ENCODE results near the gene IGFBP5.

The IGFBP5 gene

DNA sequence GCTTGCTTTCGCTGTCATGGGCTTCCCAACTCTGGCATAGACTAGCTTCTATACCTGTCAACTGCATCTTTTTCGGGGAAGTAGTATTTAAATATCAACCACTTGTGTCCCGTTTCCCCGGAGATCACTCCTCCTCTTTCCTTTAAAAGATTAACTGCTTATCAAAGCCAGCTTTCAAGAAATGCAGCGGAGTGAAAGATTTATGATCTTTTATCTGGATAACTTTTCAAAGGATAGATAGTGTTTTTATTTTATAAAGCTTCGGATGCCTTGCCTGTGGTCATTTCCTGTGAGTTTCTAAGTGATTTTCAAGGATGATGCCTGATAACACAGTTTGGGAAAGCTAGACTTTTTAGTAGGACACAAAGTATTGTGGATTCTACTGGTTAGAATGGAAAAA lies 2.9 kb upstream of the IGFBP5 start:
- DNase-seq (ENCODE audit: low read depth, low spot score): no peak

DNA sequence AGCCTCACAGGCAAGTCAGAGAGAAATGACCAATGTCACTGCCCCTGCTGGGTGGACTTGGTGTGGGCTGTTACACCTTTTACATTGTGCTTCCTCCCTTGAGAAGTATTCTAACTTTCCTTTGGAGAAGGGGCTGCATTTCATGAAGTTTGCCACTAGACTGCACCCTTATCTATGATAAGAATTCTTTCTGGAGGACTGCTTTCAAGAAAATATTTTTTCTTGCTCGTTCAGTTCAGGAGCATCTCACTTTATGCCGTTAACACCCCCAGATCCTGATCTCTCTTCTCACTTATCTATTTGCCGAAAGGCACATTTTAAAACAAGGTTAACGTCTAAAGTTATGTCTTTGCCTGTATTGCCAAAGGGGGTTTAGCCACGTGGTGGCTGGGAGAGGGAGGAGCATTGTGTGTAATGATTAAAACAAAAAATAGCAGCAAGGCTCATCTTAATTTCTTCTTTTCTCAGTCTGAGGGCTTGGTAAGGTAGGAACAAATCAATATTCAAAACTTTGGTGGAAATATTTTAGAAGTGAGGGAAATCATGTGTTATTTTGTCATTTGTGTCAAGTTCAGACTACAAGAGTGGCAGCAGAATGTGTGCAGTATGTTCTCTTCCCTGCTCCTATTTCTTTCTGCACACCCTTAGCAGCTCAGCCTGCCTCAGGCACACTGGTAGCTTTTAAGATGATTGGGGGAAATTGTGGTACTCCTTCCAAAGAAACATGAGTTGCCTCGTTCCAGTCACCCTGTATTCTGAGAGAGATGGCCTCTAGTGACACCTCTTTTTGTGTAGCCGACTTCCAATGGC lies 1.6 kb upstream of the IGFBP5 start:
- Histone ChIP-seq H3K9me3 (ENCODE audit: control insufficient read depth, insufficient read depth, low read length) (no peaks in the 10 kb centered on the region), H3K27ac (ENCODE audit: low read length) (no peak overlapping the region), H3K4me1 (ENCODE audit: control insufficient read depth, insufficient read depth, low read length) (peaks cover 2% of the 10 kb centered on the region; the same call in 1 of the 2 replicates), H3K36me3 (ENCODE audit: control insufficient read depth, insufficient read depth, low read length) (no peaks in the 10 kb centered on the region), H3K27me3 (ENCODE audit: control insufficient read depth, insufficient read depth, low read length) (no peaks in the 10 kb centered on the region; the same call in 1 of the 2 replicates), H3K4me3 (ENCODE audit: low read length) (no peak overlapping the region)
- WGBS (ENCODE audit: insufficient coverage, insufficient read length): no CpG with 5 or more reads among the region's 7 CpGs
- no peak for DNase-seq (ENCODE audit: low read depth, low spot score)

More for the DNA sequence above, 2.9 kb upstream of the IGFBP5 start:
- no peaks in the 10 kb centered on the region for H3K9me3 ChIP-seq (ENCODE audit: control insufficient read depth, insufficient read depth, low read length)
- no CpG with 5 or more reads among the region's 6 CpGs for WGBS (ENCODE audit: insufficient coverage, insufficient read length)
- no peaks in the 10 kb centered on the region; the same call in 1 of the 2 replicates for H3K27me3 ChIP-seq (ENCODE audit: control insufficient read depth, insufficient read depth, low read length)
- no peak overlapping the region for H3K4me3 ChIP-seq (ENCODE audit: low read length)
- no peak overlapping the region for H3K27ac ChIP-seq (ENCODE audit: low read length)
- H3K4me1 ChIP-seq (ENCODE audit: control insufficient read depth, insufficient read depth, low read length): peaks cover 2% of the 10 kb centered on the region; the same call in 1 of the 2 replicates
- no peaks in the 10 kb centered on the region for H3K36me3 ChIP-seq (ENCODE audit: control insufficient read depth, insufficient read depth, low read length)

DNA sequence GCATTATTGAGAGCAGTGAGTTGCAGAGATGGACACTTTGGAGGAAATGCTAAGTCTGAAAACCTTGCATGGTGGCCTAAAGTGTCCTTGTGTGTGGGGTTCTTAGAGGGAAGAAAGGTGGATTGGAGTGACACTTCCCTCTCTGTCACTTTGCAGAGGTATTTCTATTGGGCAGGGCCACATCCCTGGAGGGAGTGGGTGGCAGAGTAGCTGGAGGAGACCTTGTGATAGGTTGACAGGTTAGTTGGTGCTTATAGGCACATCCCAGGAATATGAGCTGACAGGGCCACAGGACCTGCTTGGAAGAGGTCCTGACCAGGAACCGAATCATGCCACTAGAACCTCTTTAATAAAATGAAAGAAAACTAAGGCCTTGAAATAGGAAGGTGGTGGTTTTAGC lies 972 bp upstream of the IGFBP5 start:
- Histone ChIP-seq H3K4me3 (ENCODE audit: low read length) (no peak overlapping the region), H3K9me3 (ENCODE audit: control insufficient read depth, insufficient read depth, low read length) (no peaks in the 10 kb centered on the region), H3K4me1 (ENCODE audit: control insufficient read depth, insufficient read depth, low read length) (peaks cover 2% of the 10 kb centered on the region; the same call in 1 of the 2 replicates), H3K27me3 (ENCODE audit: control insufficient read depth, insufficient read depth, low read length) (no peaks in the 10 kb centered on the region; the same call in 1 of the 2 replicates), H3K36me3 (ENCODE audit: control insufficient read depth, insufficient read depth, low read length) (no peaks in the 10 kb centered on the region), H3K27ac (ENCODE audit: low read length) (no peak overlapping the region)
- no CpG with 5 or more reads among the region's 1 CpG for WGBS (ENCODE audit: insufficient coverage, insufficient read length)
- DNase-seq (ENCODE audit: low read depth, low spot score): no peak

DNA sequence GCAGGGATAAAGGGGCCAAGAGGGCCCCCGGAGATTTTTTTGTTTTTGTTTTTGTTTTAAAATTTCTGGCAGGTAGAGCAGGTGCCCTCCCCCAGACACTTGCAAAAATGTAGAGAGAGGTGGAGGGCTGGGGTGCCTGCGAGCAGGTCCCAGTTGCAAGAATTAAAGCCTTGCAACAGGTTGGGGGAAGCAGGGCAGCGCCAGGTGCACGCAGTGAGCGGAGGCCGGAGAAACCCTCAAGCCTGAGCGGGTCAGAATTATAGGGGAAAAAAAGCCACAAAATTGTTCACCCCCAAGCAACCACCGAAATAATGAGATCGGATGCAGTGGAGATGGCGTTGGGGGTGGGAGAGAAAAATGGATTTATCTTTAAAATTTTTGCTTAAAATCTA lies 527 bp downstream of the IGFBP5 start:
- Histone ChIP-seq H3K27ac (ENCODE audit: low read length) (no peak overlapping the region), H3K4me3 (ENCODE audit: low read length) (peak overlapping the region; percentile 14; the same call in 1 of the 2 replicates), H3K9me3 (ENCODE audit: control insufficient read depth, insufficient read depth, low read length) (no peaks in the 10 kb centered on the region), H3K4me1 (ENCODE audit: control insufficient read depth, insufficient read depth, low read length) (peaks cover 3% of the 10 kb centered on the region; the same call in 1 of the 2 replicates), H3K36me3 (ENCODE audit: control insufficient read depth, insufficient read depth, low read length) (no peaks in the 10 kb centered on the region), H3K27me3 (ENCODE audit: control insufficient read depth, insufficient read depth, low read length) (peaks cover 4% of the 10 kb centered on the region)
- no peak for DNase-seq (ENCODE audit: low read depth, low spot score)
- WGBS (ENCODE audit: insufficient coverage, insufficient read length): no CpG with 5 or more reads among the region's 10 CpGs

DNA sequence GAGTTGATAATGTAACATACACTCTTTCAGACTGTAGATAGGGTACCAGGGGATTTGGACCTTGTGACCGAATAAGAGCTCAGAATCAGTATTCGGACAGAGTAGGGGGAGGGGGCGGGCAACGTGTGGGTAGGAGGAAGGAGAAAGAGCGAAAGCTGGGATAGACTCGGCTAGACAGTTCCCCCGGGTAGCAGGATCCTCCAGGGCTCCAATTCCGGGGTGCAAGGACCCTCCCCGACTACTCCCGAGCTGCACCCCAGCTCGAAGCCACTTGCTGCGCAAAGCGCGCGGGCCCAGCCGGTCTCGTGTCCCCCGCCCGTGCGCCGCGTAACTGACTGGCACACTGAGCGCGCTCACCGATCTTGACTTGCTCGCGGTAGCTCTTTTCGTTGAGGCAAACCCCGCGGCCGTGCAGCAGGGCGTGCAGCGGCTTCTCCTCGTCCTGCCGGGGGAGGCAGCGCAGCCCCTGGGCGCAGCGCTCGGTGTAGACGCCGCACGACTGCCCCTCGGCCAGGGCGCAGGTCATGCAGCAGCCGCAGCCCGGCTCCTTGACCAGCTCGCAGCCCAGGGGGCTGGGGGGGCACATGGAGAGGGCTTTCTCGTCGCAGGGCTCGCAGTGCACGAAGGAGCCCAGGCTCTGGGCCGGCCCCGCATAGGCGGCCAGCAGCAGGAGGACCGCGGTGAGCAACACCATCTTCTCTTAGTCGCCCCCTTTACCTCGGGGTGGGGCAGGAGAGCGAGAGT lies 1.1 kb downstream of the IGFBP5 start:
- no peak for DNase-seq (ENCODE audit: low read depth, low spot score)
- Histone ChIP-seq H3K27ac (ENCODE audit: low read length) (no peak overlapping the region), H3K4me1 (ENCODE audit: control insufficient read depth, insufficient read depth, low read length) (peaks cover 3% of the 10 kb centered on the region; the same call in 1 of the 2 replicates), H3K36me3 (ENCODE audit: control insufficient read depth, insufficient read depth, low read length) (no peaks in the 10 kb centered on the region), H3K9me3 (ENCODE audit: control insufficient read depth, insufficient read depth, low read length) (no peaks in the 10 kb centered on the region), H3K27me3 (ENCODE audit: control insufficient read depth, insufficient read depth, low read length) (peaks cover 6% of the 10 kb centered on the region), H3K4me3 (ENCODE audit: low read length) (peak overlapping the region; percentile 23; the same call in 1 of the 2 replicates)
- no CpG with 5 or more reads among the region's 59 CpGs for whole genome bisulfite sequencing (ENCODE audit: insufficient coverage, insufficient read length)

DNA sequence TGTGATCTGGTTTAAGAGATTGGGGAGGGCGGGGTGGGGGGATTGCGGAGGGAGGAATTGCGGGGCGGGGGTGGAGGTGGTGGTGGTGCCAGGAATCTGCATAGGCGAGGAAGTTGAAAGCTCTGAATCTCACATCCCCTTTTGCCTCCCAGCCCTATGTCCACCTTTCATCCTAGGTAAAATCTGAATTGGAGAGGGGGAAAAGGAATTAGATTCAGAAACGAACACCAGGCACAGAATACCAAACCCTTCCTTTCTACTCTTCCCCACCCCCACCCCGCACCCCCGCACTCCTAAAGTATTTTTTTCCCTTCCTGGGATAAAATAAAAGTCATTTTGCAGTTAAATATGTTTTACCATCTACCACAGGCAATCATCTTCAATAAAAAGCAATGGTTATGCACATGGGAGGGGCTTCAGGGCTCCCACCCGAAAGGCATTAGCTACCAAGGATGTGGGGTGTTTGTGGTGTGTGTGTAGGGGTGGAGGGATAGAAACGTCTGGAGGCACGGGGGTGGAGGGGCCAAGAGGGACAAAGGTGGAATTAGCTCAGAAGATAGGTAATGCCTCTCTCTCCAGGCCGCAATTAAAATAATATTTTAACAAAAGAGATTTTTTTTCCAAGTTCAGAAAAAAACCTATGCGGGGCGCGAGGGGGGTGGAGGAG lies 1.8 kb downstream of the IGFBP5 start:
- DNase-seq (ENCODE audit: low read depth, low spot score): no peak
- Histone ChIP-seq H3K27ac (ENCODE audit: low read length) (no peak overlapping the region), H3K9me3 (ENCODE audit: control insufficient read depth, insufficient read depth, low read length) (no peaks in the 10 kb centered on the region), H3K4me1 (ENCODE audit: control insufficient read depth, insufficient read depth, low read length) (peaks cover 3% of the 10 kb centered on the region; the same call in 1 of the 2 replicates), H3K36me3 (ENCODE audit: control insufficient read depth, insufficient read depth, low read length) (no peaks in the 10 kb centered on the region), H3K4me3 (ENCODE audit: low read length) (peak overlapping the region; percentile 23; the same call in 1 of the 2 replicates), H3K27me3 (ENCODE audit: control insufficient read depth, insufficient read depth, low read length) (peaks cover 6% of the 10 kb centered on the region)
- no CpG with 5 or more reads among the region's 15 CpGs for WGBS (ENCODE audit: insufficient coverage, insufficient read length)

DNA sequence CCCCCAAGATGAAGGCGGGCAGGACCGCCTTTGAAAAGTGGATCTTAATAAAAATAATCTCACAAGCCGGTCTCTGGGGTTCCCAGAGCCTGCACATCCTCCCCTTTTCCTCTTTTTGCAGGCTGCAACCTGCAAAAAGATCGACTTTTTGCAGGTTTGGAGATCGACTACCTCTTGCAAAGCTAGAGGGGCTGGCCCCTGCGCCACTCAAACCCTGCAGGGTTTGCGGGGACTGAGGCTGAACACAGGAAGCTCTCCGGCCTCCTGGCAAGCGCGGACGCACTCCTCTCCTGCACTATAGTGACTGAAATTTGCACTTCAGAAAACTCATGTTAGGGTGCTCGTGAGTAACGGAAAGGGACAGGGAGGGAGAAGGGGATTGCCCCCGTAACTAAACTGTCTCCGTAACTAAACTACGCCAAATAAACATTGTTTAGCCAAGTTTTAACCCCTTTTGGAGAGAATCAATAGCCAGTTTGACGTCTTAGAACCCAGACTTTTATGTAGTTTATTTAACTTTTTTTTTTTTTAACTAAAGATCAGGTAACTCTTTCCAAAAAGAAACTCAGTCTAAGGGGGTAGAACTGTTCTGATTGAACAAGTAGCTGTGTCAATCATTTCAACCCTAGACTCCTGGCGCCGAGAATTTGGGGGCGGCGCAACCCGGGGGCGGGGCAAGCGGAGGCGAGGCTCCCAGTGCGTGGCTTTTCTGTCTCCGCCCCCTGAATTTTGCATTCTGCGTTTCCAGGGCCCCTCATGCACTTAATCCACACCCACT lies 2.5 kb downstream of the IGFBP5 start:
- DNase-seq (ENCODE audit: low read depth, low spot score): no peak
- no CpG with 5 or more reads among the region's 28 CpGs for WGBS (ENCODE audit: insufficient coverage, insufficient read length)
- Histone ChIP-seq H3K27ac (ENCODE audit: low read length) (no peak overlapping the region), H3K36me3 (ENCODE audit: control insufficient read depth, insufficient read depth, low read length) (no peaks in the 10 kb centered on the region), H3K9me3 (ENCODE audit: control insufficient read depth, insufficient read depth, low read length) (no peaks in the 10 kb centered on the region), H3K4me3 (ENCODE audit: low read length) (peak overlapping the region; percentile 36; the same call in 1 of the 2 replicates), H3K4me1 (ENCODE audit: control insufficient read depth, insufficient read depth, low read length) (peaks cover 3% of the 10 kb centered on the region; the same call in 1 of the 2 replicates), H3K27me3 (ENCODE audit: control insufficient read depth, insufficient read depth, low read length) (peaks cover 6% of the 10 kb centered on the region)

DNA sequence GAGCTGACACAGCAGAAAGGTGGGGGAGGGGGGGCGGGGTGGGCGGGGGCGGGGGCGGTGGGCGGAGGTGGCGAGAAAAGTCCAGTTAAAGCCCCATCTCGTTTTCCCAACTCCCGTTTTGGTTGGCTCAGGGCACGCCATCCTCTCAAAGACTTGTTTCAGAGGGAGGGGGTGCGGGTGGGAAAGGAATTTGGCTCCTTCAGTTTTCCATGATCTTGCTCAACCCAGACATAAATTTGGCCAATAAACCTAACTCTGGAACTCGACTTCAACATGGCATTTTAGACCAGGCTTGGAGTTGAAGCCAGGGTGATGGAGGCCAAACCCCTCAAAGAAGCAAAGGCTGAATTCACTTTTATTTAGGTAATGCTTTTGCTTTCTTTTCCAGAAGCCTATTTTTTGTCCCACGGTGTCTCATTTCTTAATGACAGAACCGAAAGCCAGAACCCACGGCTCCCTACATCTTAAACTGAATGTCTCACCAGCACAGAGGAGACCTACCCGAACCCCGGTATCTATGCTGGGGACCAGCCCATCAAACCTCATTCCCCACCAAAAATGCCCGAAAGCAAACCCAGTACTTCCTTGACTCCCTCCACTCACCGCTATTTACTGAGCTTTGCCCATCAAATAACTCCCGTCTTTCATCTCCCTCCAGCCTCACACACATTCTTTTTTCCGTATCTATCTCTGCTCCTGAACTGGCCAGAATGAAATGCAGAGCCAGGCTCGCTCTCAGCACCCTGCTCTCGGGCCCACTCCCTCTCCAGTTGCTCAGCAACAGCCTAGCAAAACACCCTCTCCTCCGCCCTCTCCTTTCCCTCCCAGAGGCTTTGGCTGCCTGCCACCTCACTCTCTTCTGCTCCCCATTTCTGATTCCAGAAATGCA lies 4.3 kb downstream of the IGFBP5 start:
- peaks cover 2% of the 10 kb centered on the region; the same call in 1 of the 2 replicates for H3K4me1 ChIP-seq (ENCODE audit: control insufficient read depth, insufficient read depth, low read length)
- peaks cover 6% of the 10 kb centered on the region for H3K27me3 ChIP-seq (ENCODE audit: control insufficient read depth, insufficient read depth, low read length)
- no peaks in the 10 kb centered on the region for H3K9me3 ChIP-seq (ENCODE audit: control insufficient read depth, insufficient read depth, low read length)
- no CpG with 5 or more reads among the region's 23 CpGs for WGBS (ENCODE audit: insufficient coverage, insufficient read length)
- H3K36me3 ChIP-seq (ENCODE audit: control insufficient read depth, insufficient read depth, low read length): no peaks in the 10 kb centered on the region
- no peak overlapping the region for H3K4me3 ChIP-seq (ENCODE audit: low read length)
- no peak overlapping the region for H3K27ac ChIP-seq (ENCODE audit: low read length)
- no peak for DNase-seq (ENCODE audit: low read depth, low spot score)

DNA sequence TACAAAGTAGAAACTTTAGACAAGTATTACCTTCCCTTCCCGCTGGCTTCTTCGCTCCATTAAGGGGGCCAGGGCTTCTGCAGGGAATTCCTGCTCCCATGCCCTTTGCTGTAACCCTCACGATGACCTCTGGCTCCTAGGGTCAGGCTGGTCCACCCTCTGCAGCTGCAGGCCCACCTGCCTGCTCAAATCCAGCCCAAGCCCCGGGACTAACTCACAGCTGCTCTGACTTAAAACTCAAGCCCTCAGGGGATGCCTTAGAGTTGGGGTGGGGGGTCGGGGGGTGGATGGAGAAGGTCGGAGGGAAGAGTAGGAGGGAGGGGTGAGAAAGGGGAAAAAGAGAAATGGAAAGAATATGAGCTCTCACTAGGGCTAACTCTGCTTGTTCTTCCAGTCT lies 4.9 kb downstream of the IGFBP5 start:
- Histone ChIP-seq H3K4me3 (ENCODE audit: low read length) (no peak overlapping the region), H3K27ac (ENCODE audit: low read length) (no peak overlapping the region)

More for the DNA sequence above, 4.9 kb downstream of the IGFBP5 start:
- no CpG with 5 or more reads among the region's 6 CpGs for WGBS (ENCODE audit: insufficient coverage, insufficient read length)
- H3K27me3 ChIP-seq (ENCODE audit: control insufficient read depth, insufficient read depth, low read length): peaks cover 6% of the 10 kb centered on the region
- H3K36me3 ChIP-seq (ENCODE audit: control insufficient read depth, insufficient read depth, low read length): no peaks in the 10 kb centered on the region
- DNase-seq (ENCODE audit: low read depth, low spot score): no peak
- peaks cover 1% of the 10 kb centered on the region; the same call in 1 of the 2 replicates for H3K4me1 ChIP-seq (ENCODE audit: control insufficient read depth, insufficient read depth, low read length)
- no peaks in the 10 kb centered on the region for H3K9me3 ChIP-seq (ENCODE audit: control insufficient read depth, insufficient read depth, low read length)
